ENCODE measurements around the gene DENND2D. TPM values are rescaled to one million over a fixed set of nuclear protein-coding genes. Genes with fewer than 3 reads are reported as not detected.

Gene DENND2D
- total and polyA plus RNA-seq, 9 of the 15 experiments (the other 6 are each of a cell fraction or from before 2014, with no cell fraction given): 0.08 to 0.44 (median 0.13) TPM; not detected in 6

- no peak overlapping the region for H3K4me3 ChIP-seq
- POLR2A ChIA-PET: interaction anchor here (0.6 to 2.1 kb wide), 5 partner anchors 10 to 26 kb away, joined by 3 to 6 read pairs (median 4); no protein-coding TSS in a partner anchor
- ATAC-seq: peak; percentile 71
- intact Hi-C loops (cut with micrococcal nuclease) (no loop called here), in situ Hi-C loops (cut with MboI) (no loop called here)
- peak in 3 of 4 experiments; percentile 16 to 55 (median 36) for DNase-seq (ENCODE audit: extremely low read depth in 1 of 4, low spot score in 3 of 4)
- FAIRE-seq: no peak
- H3K9me3 ChIP-seq (replicated peaks; ENCODE audit: control insufficient read depth, insufficient read depth, low read depth, low read length): no peaks in the 10 kb centered on the region
- H3K79me2 ChIP-seq (ENCODE audit: control insufficient read depth, insufficient read depth, low read length): no peaks in the 10 kb centered on the region
- no peaks in the 10 kb centered on the region for H3K27me3 ChIP-seq (ENCODE audit: control insufficient read depth in 2 of 2, insufficient read depth in 2 of 2, low read length in 2 of 2)
- no peak overlapping the region for H2AFZ ChIP-seq (ENCODE audit: low read depth, low read length)
- no TSS peak for BruUV-seq (replicated peaks)
- no peak overlapping the region for H3K4me2 ChIP-seq (ENCODE audit: insufficient read depth, low read length)
- no peak overlapping the region for H3K27ac ChIP-seq (ENCODE audit: extremely low read depth, low read depth, low read length)
- no peaks in the 10 kb centered on the region for H3K9me1 ChIP-seq (ENCODE audit: control insufficient read depth, insufficient read depth, low read length)
- CTCF ChIA-PET (ENCODE audit: low intra/inter-chr PET ratio): no interaction called here
- no peak overlapping the region for H3K9ac ChIP-seq (ENCODE audit: insufficient read depth in 1 of 2, low read depth in 2 of 2, low read length in 2 of 2)
- no peaks in the 10 kb centered on the region for H4K20me1 ChIP-seq (replicated peaks; ENCODE audit: control insufficient read depth, insufficient read depth, low read length)
- H3K4me1 ChIP-seq (replicated peaks in 1 of 2; ENCODE audit: control insufficient read depth in 2 of 2, insufficient read depth in 2 of 2, low read length in 2 of 2): peaks cover 0 to 9% of the 10 kb centered on the region in 2 experiments; a peak in 2 of 5 replicates
- H3K36me3 ChIP-seq (ENCODE audit: control insufficient read depth, insufficient read depth, low read length): peaks cover 76% of the 10 kb centered on the region
- peak; percentile 68 for TF ChIP-seq NFE2 (IDR thresholded peaks at IDR 0.05; ENCODE audit: low read depth)
- TF ChIP-seq TGIF2 (CRISPR knock-in tag; IDR thresholded peaks at IDR 0.05): no peak
- no peak for TF ChIP-seq NCOA6 (IDR thresholded peaks at IDR 0.05)
- TF ChIP-seq HNRNPH1 (optimal IDR thresholded peaks at IDR 0.05; ENCODE audit: low read depth, low read length): no peak
- no peak for TF ChIP-seq ZNF609 (CRISPR knock-in tag; IDR thresholded peaks at IDR 0.05; ENCODE audit: borderline replicate concordance)
- no peak for TF ChIP-seq ZBTB11 (CRISPR knock-in tag; IDR thresholded peaks at IDR 0.05)
- no peak for TF ChIP-seq POLR2G (IDR thresholded peaks at IDR 0.05; ENCODE audit: low read depth, low read length)
- no peak for TF ChIP-seq XRCC4 (IDR thresholded peaks at IDR 0.05; ENCODE audit: extremely low read depth, insufficient read depth, insufficient read length)
- TF ChIP-seq RCOR1 (IDR thresholded peaks at IDR 0.05; ENCODE audit: borderline replicate concordance in 1 of 2, low read depth in 2 of 2, low read length in 2 of 2): peak in 1 of 2 experiments; percentile 77; a peak in 1 of 4 replicates
- TF ChIP-seq MAFF (IDR thresholded peaks at IDR 0.05; ENCODE audit: low read length): peak; percentile 23; the same call in 1 of the 2 replicates
- TF ChIP-seq FOSL1 (tag; conservative IDR thresholded peaks at IDR 0.05): peak; percentile 51
- no peak for TF ChIP-seq ZNF217 (CRISPR knock-in tag; IDR thresholded peaks at IDR 0.05)
- no peak for TF ChIP-seq HMGN3 (IDR thresholded peaks at IDR 0.05; ENCODE audit: borderline replicate concordance, extremely low read depth, insufficient read length, low read depth, low read length)
- TF ChIP-seq LEF1 (IDR thresholded peaks at IDR 0.05): no peak
- TF ChIP-seq ZNF444 (CRISPR knock-in tag; IDR thresholded peaks at IDR 0.05): no peak
- no peak for TF ChIP-seq SETDB1 (IDR thresholded peaks at IDR 0.05; ENCODE audit: low read length)
These were observed 28.0 kb downstream of the DENND2D start for GRCh38 chr1:111172463-111172862.

Measured in K562 (cell line).